ENCODE measurements around the gene ALKAL2. TPM values are rescaled to one million over a fixed set of nuclear protein-coding genes. Genes with fewer than 3 reads are reported as not detected.

ALKAL2 gene
- total RNA-seq, 1 donor from 2014 or later, result not detected

GRCh38 chr2:234421-234820 lies 53.5 kb downstream of the ALKAL2 start:
- no peak for TF ChIP-seq CTCF (IDR thresholded peaks at IDR 0.05; ENCODE audit: insufficient read depth, low read length, severe bottlenecking)
- no peaks in the 10 kb centered on the region for H3K27me3 ChIP-seq (ENCODE audit: control insufficient read depth, insufficient read depth, low read length)
- DNase-seq (ENCODE audit: low read depth), result no peak
- peaks cover 7% of the 10 kb centered on the region for H3K36me3 ChIP-seq (ENCODE audit: control insufficient read depth, insufficient read depth, low read length)
- no peak for FAIRE-seq
- no peak overlapping the region for H3K4me3 ChIP-seq (ENCODE audit: low read depth, low read length)

- Histone ChIP-seq H3K4me3 (ENCODE audit: low read depth, low read length) (no peak overlapping the region), H3K36me3 (ENCODE audit: control insufficient read depth, insufficient read depth, low read length) (peaks cover 7% of the 10 kb centered on the region), H3K27me3 (ENCODE audit: control insufficient read depth, insufficient read depth, low read length) (no peaks in the 10 kb centered on the region)
- no peak for TF ChIP-seq CTCF (IDR thresholded peaks at IDR 0.05; ENCODE audit: insufficient read depth, low read length, severe bottlenecking)
- no peak for DNase-seq (ENCODE audit: low read depth)
- no peak for FAIRE-seq
Observed at GRCh38 chr2:233030-233429, 54.9 kb downstream of the ALKAL2 start.

GRCh38 chr2:231521-232185 lies 56.2 kb downstream of the ALKAL2 start:
- Histone ChIP-seq H3K4me3 (ENCODE audit: low read depth, low read length) (no peak overlapping the region), H3K36me3 (ENCODE audit: control insufficient read depth, insufficient read depth, low read length) (peaks cover 7% of the 10 kb centered on the region), H3K27me3 (ENCODE audit: control insufficient read depth, insufficient read depth, low read length) (no peaks in the 10 kb centered on the region)
- no peak for DNase-seq (ENCODE audit: low read depth)
- no peak for TF ChIP-seq CTCF (IDR thresholded peaks at IDR 0.05; ENCODE audit: insufficient read depth, low read length, severe bottlenecking)
- no peak for FAIRE-seq

Other genes starting within 250 kb of the ALKAL2 start
- gene FAM110C, start 241.6 kb downstream of the ALKAL2 start, total RNA-seq, result 9.2 and 9.9 TPM in 2 replicates
- 88.8 and 104 TPM in 2 replicates for gene SH3YL1, start 24.1 kb downstream of the ALKAL2 start, total RNA-seq
- 106 and 111 TPM in 2 replicates for gene ACP1, start 23.1 kb downstream of the ALKAL2 start, total RNA-seq

All from bronchial epithelial cell (primary cell).